COLO668 (cell line): ENCODE measurements around the gene HSF5.
"Not testable (repeated sequence)": the region's sequence is repeated elsewhere in the genome, so short reads cannot be mapped to it uniquely, and the experiment has no call there.

Source experiments
- DNase-seq: peaks from one replicate; lab custom pipeline; 2025; ENCODE audit not compliant: unreplicated experiment; lab: John Stamatoyannopoulos, UW

Gene HSF5

GRCh38 chr17:58488428-58488890 is 251 bp upstream of the HSF5 start:
- DNase-seq = no peak

- no peak for DNase-seq
These were observed 3.6 kb downstream of the HSF5 start for GRCh38 chr17:58484600-58484999.

- DNase-seq = not testable (repeated sequence)
These were observed 6.4 kb downstream of the HSF5 start for GRCh38 chr17:58481798-58482197.

- no peak for DNase-seq
These were observed 8.1 kb downstream of the HSF5 start for GRCh38 chr17:58480090-58480489.

GRCh38 chr17:58476812-58477211 is 11.4 kb downstream of the HSF5 start:
- no peak for DNase-seq

- no peak for DNase-seq
These were observed 12.2 kb downstream of the HSF5 start for GRCh38 chr17:58475985-58476384.

GRCh38 chr17:58470356-58470755 is 17.9 kb downstream of the HSF5 start:
- DNase-seq = no peak

GRCh38 chr17:58468944-58469343 is 19.3 kb downstream of the HSF5 start:
- DNase-seq = no peak

- no peak for DNase-seq
These were observed 32.7 kb downstream of the HSF5 start for GRCh38 chr17:58455491-58455890.

- DNase-seq = no peak
These were observed 35.5 kb downstream of the HSF5 start for GRCh38 chr17:58452738-58453137.

- peak; percentile 65 for DNase-seq
These were observed 40.9 kb downstream of the HSF5 start for GRCh38 chr17:58447039-58447975.

- no peak for DNase-seq
These were observed 42.1 kb downstream of the HSF5 start for GRCh38 chr17:58446086-58446485.

GRCh38 chr17:58436805-58437239 is 51.4 kb downstream of the HSF5 start:
- DNase-seq = no peak

GRCh38 chr17:58436245-58436644 is 52.0 kb downstream of the HSF5 start:
- DNase-seq = no peak

GRCh38 chr17:58432806-58433573 is 55.2 kb downstream of the HSF5 start:
- DNase-seq = no peak

- no peak for DNase-seq
These were observed 60.4 kb downstream of the HSF5 start for GRCh38 chr17:58427807-58428206.

- DNase-seq = no peak
These were observed 66.5 kb downstream of the HSF5 start for GRCh38 chr17:58421711-58422110.

- DNase-seq = no peak
These were observed 67.4 kb downstream of the HSF5 start for GRCh38 chr17:58420827-58421226.

- peak; percentile 88 for DNase-seq
These were observed 70.7 kb downstream of the HSF5 start, which contains the start of gene RNF43 for GRCh38 chr17:58417300-58418092. RNF43 (minus strand) TSS chr17:58417534; CDS start chr17:58415577, 1,957 bp downstream.

GRCh38 chr17:58416937-58417299 is 71.3 kb downstream of the HSF5 start:
- no peak for DNase-seq

GRCh38 chr17:58416396-58416795 is 71.8 kb downstream of the HSF5 start:
- no peak for DNase-seq
